HL-60 (cell line): ENCODE data around the gene MAP4K4.

Experiments used
- CTCF ChIP-seq: IDR thresholded peaks from one replicate; pipeline ENCODE4 v1.5.1; 2011; ENCODE audit warnings: low read length, control low read depth, inconsistent platforms; ENCODE audit not compliant: insufficient read depth
- GABPA ChIP-seq: IDR thresholded peaks from 2 replicates; pipeline ENCODE4 v1.6.1; 2012; ENCODE audit warnings: low read depth
- POLR2AphosphoS5 ChIP-seq: IDR thresholded peaks from 2 replicates; pipeline ENCODE4 v1.6.1; 2012; ENCODE audit warnings: low read depth
- REST ChIP-seq: IDR thresholded peaks from 2 replicates; pipeline ENCODE4 v1.6.1; 2012; ENCODE audit warnings: low read depth; ENCODE audit not compliant: insufficient replicate concordance
- SPI1 ChIP-seq: IDR thresholded peaks from 2 replicates; pipeline ENCODE4 v1.6.1; 2012; ENCODE audit warnings: low read depth, mild to moderate bottlenecking, borderline replicate concordance

GRCh38 chr2:101930019-101930418 is 232.5 kb downstream of the MAP4K4 start:
- no peak for TF ChIP-seq CTCF
- TF ChIP-seq REST = no peak
- TF ChIP-seq GABPA = no peak
- no peak for TF ChIP-seq POLR2AphosphoS5
- TF ChIP-seq SPI1 = no peak
